ENCODE results near the gene FAM135A. TPM values are rescaled to one million over a fixed set of nuclear protein-coding genes. Genes with fewer than 3 reads are reported as not detected.

Gene FAM135A
- total and polyA plus RNA-seq, 2 experiments from 2014 or later = 35.2 to 68.7 TPM

DNA sequence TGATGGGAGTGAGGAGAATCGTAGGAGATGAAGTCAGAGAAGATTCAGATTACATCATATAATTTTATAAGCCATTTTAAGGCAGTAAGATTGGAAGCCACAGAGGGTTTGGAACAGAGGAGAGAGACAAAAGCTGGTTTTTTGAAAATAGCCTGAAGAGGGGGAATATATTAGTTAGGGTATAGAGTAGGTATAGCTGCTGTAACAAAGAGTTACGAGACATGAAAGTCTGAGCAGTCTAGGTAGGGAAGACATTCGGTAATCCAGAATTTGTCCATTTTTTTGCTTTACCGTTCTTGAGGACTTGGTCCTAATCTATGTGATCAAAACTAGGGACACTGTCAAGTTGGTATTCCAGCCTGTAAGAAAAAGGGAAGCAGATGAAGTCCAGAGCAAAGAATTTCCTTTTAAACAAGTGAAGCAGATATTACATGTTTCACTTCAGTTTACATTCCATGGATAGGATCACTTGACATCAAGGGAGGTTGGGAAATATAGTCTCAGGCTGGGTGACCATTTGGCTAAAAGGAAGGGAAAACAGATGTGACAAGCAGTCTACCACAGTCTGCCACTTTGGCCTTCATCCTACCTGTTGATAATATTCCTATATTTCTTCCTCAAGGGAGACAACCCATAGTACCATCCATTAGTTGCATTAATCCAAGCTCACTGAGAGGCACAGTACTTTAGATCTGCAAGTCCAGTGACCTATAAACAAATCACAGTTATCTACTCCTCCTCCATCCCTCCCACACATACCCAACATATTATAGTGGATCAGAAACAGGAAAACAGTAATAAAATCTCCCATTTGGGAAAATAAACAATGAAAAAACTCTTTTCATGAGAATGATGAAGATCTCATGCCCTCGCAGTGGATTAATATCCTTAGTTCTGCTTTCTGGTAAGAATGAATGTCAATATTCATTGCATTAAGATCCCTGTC is 10.2 kb downstream of the FAM135A start (continued):
- TF ChIP-seq, protein P1, sequence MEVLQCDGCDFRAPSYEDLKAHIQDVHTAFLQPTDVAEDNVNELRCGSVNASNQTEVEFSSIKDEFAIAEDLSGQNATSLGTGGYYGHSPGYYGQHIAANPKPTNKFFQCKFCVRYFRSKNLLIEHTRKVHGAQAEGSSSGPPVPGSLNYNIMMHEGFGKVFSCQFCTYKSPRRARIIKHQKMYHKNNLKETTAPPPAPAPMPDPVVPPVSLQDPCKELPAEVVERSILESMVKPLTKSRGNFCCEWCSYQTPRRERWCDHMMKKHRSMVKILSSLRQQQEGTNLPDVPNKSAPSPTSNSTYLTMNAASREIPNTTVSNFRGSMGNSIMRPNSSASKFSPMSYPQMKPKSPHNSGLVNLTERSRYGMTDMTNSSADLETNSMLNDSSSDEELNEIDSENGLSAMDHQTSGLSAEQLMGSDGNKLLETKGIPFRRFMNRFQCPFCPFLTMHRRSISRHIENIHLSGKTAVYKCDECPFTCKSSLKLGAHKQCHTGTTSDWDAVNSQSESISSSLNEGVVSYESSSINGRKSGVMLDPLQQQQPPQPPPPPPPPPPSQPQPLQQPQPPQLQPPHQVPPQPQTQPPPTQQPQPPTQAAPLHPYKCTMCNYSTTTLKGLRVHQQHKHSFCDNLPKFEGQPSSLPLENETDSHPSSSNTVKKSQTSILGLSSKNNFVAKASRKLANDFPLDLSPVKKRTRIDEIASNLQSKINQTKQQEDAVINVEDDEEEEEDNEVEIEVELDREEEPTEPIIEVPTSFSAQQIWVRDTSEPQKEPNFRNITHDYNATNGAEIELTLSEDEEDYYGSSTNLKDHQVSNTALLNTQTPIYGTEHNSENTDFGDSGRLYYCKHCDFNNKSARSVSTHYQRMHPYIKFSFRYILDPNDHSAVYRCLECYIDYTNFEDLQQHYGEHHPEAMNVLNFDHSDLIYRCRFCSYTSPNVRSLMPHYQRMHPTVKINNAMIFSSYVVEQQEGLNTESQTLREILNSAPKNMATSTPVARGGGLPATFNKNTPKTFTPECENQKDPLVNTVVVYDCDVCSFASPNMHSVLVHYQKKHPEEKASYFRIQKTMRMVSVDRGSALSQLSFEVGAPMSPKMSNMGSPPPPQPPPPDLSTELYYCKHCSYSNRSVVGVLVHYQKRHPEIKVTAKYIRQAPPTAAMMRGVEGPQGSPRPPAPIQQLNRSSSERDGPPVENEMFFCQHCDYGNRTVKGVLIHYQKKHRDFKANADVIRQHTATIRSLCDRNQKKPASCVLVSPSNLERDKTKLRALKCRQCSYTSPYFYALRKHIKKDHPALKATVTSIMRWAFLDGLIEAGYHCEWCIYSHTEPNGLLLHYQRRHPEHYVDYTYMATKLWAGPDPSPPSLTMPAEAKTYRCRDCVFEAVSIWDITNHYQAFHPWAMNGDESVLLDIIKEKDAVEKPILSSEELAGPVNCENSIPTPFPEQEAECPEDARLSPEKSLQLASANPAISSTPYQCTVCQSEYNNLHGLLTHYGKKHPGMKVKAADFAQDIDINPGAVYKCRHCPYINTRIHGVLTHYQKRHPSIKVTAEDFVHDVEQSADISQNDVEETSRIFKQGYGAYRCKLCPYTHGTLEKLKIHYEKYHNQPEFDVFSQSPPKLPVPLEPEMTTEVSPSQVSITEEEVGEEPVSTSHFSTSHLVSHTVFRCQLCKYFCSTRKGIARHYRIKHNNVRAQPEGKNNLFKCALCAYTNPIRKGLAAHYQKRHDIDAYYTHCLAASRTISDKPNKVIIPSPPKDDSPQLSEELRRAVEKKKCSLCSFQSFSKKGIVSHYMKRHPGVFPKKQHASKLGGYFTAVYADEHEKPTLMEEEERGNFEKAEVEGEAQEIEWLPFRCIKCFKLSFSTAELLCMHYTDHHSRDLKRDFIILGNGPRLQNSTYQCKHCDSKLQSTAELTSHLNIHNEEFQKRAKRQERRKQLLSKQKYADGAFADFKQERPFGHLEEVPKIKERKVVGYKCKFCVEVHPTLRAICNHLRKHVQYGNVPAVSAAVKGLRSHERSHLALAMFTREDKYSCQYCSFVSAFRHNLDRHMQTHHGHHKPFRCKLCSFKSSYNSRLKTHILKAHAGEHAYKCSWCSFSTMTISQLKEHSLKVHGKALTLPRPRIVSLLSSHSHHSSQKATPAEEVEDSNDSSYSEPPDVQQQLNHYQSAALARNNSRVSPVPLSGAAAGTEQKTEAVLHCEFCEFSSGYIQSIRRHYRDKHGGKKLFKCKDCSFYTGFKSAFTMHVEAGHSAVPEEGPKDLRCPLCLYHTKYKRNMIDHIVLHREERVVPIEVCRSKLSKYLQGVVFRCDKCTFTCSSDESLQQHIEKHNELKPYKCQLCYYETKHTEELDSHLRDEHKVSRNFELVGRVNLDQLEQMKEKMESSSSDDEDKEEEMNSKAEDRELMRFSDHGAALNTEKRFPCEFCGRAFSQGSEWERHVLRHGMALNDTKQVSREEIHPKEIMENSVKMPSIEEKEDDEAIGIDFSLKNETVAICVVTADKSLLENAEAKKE (CRISPR knock-in tag; IDR thresholded peaks at IDR 0.05) = no peak
- TF ChIP-seq STAT1 (IDR thresholded peaks at IDR 0.05; ENCODE audit: unreplicated experiment) (no peak), EZH2phosphoT487 (IDR thresholded peaks at IDR 0.05; ENCODE audit: unreplicated experiment) (no peak), POLR2AphosphoS5 (IDR thresholded peaks at IDR 0.05; ENCODE audit: low read depth) (no peak), NANOG (IDR thresholded peaks at IDR 0.05; ENCODE audit: borderline replicate concordance) (no peak)

DNA sequence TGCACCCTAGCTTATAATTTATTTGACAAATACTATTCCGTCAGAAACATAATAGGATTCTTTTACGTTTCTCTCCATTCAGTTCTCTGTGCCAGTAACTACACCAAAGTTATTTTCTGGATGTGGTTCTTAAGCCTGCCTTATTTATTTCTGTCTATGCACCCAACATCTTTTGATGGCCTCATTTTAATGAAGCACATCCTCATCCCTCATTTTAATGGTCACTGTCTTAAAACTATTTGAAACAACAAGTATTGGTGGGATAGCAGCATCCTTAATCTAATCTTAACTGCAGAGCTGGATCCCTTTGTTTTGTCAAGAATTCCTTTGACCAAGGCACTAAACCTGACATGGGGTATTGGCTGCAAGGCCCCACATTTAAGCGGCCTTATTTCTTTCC is 11.0 kb downstream of the FAM135A start:
- no peaks in the 10 kb centered on the region for H3F3A ChIP-seq (replicated peaks; ENCODE audit: low read depth)
- H2AFZ ChIP-seq = no peak overlapping the region
- no peaks in the 10 kb centered on the region for H3K9me2 ChIP-seq (ENCODE audit: insufficient read depth)
- no peak overlapping the region for H3K4me2 ChIP-seq
- 0 out of 2 replicates have a peak, but pooled peaks cover 13% of the 10 kb centered on the region for H4K20me1 ChIP-seq (replicated peaks; ENCODE audit: insufficient read depth)
- peaks cover 40% of the 10 kb centered on the region for H3K36me3 Mint-ChIP-seq (ENCODE audit: low read depth)
- no peak overlapping the region for H3K27ac ChIP-seq (ENCODE audit: low read depth)
- no peak overlapping the region for H3K27ac Mint-ChIP-seq
- no peaks in the 10 kb centered on the region for H3K4me1 ChIP-seq (ENCODE audit: insufficient read depth)
- peaks cover 12% of the 10 kb centered on the region; the same call in 2 of the 3 replicates for H3K4me1 Mint-ChIP-seq
- peaks cover 67% of the 10 kb centered on the region for H3K79me2 ChIP-seq (replicated peaks; ENCODE audit: insufficient read depth)
- H3K4me3 ChIP-seq = no peak overlapping the region
- no peak overlapping the region for H3K4me3 Mint-ChIP-seq
- no peaks in the 10 kb centered on the region for H3K27me3 ChIP-seq (ENCODE audit: insufficient read depth)
- ATAC-seq = no peak
- DNase-seq (ENCODE audit: low spot score) = no peak
- H3K36me3 ChIP-seq (ENCODE audit: insufficient read depth) = peaks cover 9% of the 10 kb centered on the region; the same call in 1 of the 2 replicates
- H3K27me3 Mint-ChIP-seq (ENCODE audit: insufficient read depth, low read depth, poor library complexity) = no peaks in the 10 kb centered on the region
- H3K9me3 Mint-ChIP-seq = no peaks in the 10 kb centered on the region
- TF ChIP-seq POLR2AphosphoS5 (IDR thresholded peaks at IDR 0.05; ENCODE audit: low read depth) (no peak), STAT1 (IDR thresholded peaks at IDR 0.05; ENCODE audit: unreplicated experiment) (no peak), EZH2phosphoT487 (IDR thresholded peaks at IDR 0.05; ENCODE audit: unreplicated experiment) (no peak), ZNF114 (CRISPR knock-in tag; IDR thresholded peaks at IDR 0.05) (no peak), JUNB (IDR thresholded peaks at IDR 0.05; ENCODE audit: unreplicated experiment) (no peak), NANOG (IDR thresholded peaks at IDR 0.05; ENCODE audit: borderline replicate concordance) (no peak)
- TF ChIP-seq, protein P1 (CRISPR knock-in tag; IDR thresholded peaks at IDR 0.05) = no peak
